ENCODE data around the gene INO80. TPM values are rescaled to one million over a fixed set of nuclear protein-coding genes. Genes with fewer than 3 reads are reported as not detected.
A peak's percentile ranks its signal among the peaks of the same experiment; 100 is the strongest.

The INO80 gene
- total and polyA plus RNA-seq, 9 donors = 13.0 to 18.1 (median 16.6) TPM

DNA sequence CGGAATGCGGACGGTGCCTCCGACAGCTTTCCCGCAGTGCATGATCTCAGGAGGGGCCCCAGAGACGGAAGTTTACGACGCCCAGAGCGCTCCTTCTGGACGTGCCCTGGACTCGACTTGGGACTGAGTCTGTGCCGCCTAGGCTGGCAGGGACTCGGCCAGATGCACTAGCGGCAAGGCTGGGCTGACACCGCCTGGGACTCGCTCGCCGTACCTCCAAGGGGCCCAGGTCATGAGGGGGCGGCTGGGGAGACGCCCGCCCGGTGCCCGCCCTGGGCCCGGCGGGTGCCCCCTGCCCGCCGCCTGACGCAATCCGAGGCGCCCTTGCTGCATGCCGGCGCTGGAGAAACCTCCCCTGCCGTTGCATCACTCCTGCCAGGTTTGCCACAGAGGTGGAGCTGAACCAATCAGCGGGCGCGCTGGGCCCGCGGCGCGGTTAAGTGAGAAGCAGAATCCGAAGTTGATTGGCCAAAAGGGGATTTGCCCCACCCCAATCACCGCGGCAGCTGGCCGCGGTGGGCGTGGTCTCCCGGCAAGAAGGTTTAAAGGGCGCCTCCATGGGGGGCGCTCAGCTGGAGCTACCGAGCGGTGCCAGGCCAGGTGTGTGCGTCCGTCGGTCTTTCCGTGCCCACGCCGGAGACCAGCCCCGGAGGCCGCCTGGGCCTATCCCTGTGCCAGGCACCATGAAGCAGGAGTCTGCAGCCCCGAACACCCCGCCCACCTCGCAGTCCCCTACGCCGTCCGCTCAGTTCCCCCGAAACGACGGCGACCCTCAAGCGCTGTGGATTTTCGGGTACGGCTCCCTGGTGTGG, 163.0 kb downstream of the INO80 start, which contains the start of gene CHAC1:
CHAC1 (plus strand) TSS at position 571 of the 812 bp plus-strand sequence; CDS start at position 684, 113 bp downstream.
- DNase-seq = peak; percentile 94
- peaks cover 47% of the 10 kb centered on the region for H3K4me1 ChIP-seq (ENCODE audit: control insufficient read depth, insufficient read depth, low read length)

GRCh38 chr15:40952301-40952900, 163.7 kb downstream of the INO80 start:
- 35% methylated on average over 23 of the region's 23 CpGs for WGBS (ENCODE audit: insufficient coverage)

More for the DNA sequence above, 163.0 kb downstream of the INO80 start, which contains the start of gene CHAC1:
- under 1% methylated on average over 72 of the region's 72 CpGs for whole genome bisulfite sequencing (ENCODE audit: insufficient coverage)
- H3K36me3 ChIP-seq (ENCODE audit: control insufficient read depth, insufficient read depth, low read length) = no peaks in the 10 kb centered on the region
- no peaks in the 10 kb centered on the region for H3K9me3 ChIP-seq (replicated peaks; ENCODE audit: control insufficient read depth, low read depth, low read length)
- peaks cover 21% of the 10 kb centered on the region for H3K27me3 ChIP-seq (ENCODE audit: control insufficient read depth, insufficient read depth, low read length)
- H3K27ac ChIP-seq (ENCODE audit: low read length) = no peak within 1 kb of the TSS
- H3K4me3 ChIP-seq (ENCODE audit: low read length) = peak within 1 kb of the TSS; percentile 64

GRCh38 chr15:40951764-40952163, 164.3 kb downstream of the INO80 start:
- no CpG with 5 or more reads among the region's 4 CpGs for WGBS (ENCODE audit: insufficient coverage)
- DNase-seq = no peak
- H3K9me3 ChIP-seq (replicated peaks; ENCODE audit: control insufficient read depth, low read depth, low read length) = no peaks in the 10 kb centered on the region
- H3K4me3 ChIP-seq (ENCODE audit: low read length) = no peak overlapping the region
- no peaks in the 10 kb centered on the region for H3K36me3 ChIP-seq (ENCODE audit: control insufficient read depth, insufficient read depth, low read length)
- peaks cover 21% of the 10 kb centered on the region for H3K27me3 ChIP-seq (ENCODE audit: control insufficient read depth, insufficient read depth, low read length)
- no peak overlapping the region for H3K27ac ChIP-seq (ENCODE audit: low read length)
- H3K4me1 ChIP-seq (ENCODE audit: control insufficient read depth, insufficient read depth, low read length) = peaks cover 34% of the 10 kb centered on the region

More at GRCh38 chr15:40952301-40952900, 163.7 kb downstream of the INO80 start:
- no peak for DNase-seq
- peak overlapping the region; percentile 64 for H3K4me3 ChIP-seq (ENCODE audit: low read length)
- H3K36me3 ChIP-seq (ENCODE audit: control insufficient read depth, insufficient read depth, low read length) = no peaks in the 10 kb centered on the region
- peaks cover 40% of the 10 kb centered on the region for H3K4me1 ChIP-seq (ENCODE audit: control insufficient read depth, insufficient read depth, low read length)
- H3K27ac ChIP-seq (ENCODE audit: low read length) = no peak overlapping the region
- no peaks in the 10 kb centered on the region for H3K9me3 ChIP-seq (replicated peaks; ENCODE audit: control insufficient read depth, low read depth, low read length)
- peaks cover 21% of the 10 kb centered on the region for H3K27me3 ChIP-seq (ENCODE audit: control insufficient read depth, insufficient read depth, low read length)

DNA sequence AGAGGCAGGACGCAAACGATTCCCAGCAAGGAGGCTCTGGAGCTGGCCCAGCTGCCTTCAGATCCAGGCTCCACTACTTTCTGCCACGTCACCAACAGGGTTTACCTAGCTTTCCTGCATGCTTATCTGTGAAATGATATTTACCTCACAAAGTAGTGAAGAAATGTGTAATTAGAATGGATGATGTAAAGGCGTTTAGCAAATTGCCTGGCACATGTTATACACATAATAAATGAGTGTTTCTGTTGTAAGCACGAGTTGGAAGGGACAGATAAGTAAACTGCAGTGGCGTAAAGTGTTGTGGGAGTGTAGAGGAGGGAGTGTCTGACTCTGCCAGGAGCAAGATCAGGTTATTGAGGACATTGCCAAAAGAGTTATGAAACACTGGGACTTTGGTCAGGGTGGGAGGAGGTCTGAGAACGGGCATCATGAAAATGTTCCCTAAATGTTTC, 166.3 kb downstream of the INO80 start:
- no peak for DNase-seq
- H3K27ac ChIP-seq (ENCODE audit: low read length) = no peak overlapping the region
- H3K36me3 ChIP-seq (ENCODE audit: control insufficient read depth, insufficient read depth, low read length) = no peaks in the 10 kb centered on the region
- H3K27me3 ChIP-seq (ENCODE audit: control insufficient read depth, insufficient read depth, low read length) = peaks cover 21% of the 10 kb centered on the region
- no peak overlapping the region for H3K4me3 ChIP-seq (ENCODE audit: low read length)
- no peaks in the 10 kb centered on the region for H3K9me3 ChIP-seq (replicated peaks; ENCODE audit: control insufficient read depth, low read depth, low read length)
- 67% methylated on average over 3 of the region's 7 CpGs for WGBS (ENCODE audit: insufficient coverage)
- H3K4me1 ChIP-seq (ENCODE audit: control insufficient read depth, insufficient read depth, low read length) = peaks cover 14% of the 10 kb centered on the region

- H3K27ac ChIP-seq (ENCODE audit: low read length) = no peak overlapping the region
- no peaks in the 10 kb centered on the region for H3K9me3 ChIP-seq (replicated peaks; ENCODE audit: control insufficient read depth, low read depth, low read length)
- WGBS (ENCODE audit: insufficient coverage) = 53% methylated on average over 19 of the region's 21 CpGs
These were observed 167.2 kb downstream of the INO80 start for GRCh38 chr15:40948706-40949473.

DNA sequence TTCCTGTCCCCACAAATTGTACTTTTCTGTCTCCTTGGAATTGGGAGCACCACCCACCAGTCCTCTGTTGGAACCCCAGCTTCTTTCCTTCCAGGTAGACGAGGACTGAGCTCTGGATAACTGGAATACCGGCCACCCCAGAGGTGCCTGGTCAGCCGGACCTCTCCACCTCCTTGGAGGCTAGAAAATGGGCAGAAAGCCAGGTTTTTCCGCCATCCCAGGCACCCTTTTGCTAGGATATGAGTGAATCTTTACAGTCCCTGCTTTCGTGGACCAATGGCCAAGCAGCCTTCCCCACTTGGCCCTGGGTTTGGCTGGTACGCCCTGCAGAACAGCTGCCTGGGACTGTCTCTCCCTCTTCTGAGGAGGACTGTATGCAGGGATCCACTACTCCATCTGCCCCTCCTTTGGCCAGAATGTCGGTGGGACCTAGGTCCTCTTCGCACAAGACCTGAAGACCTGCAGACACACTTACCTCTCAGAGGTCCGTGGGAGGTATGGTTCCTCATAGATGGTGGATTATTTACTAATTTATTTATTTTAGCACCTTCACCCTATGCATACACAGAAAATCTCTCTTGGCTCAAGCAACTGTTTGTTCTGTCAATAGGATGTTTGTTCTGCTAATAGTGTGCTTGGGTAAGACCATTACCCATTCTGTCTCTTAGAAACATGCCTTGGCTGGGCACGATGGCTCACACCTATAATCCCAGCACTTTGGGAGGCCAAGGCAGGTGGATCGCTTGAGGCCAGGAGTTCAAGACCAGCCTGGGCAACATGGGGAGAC, 171.4 kb downstream of the INO80 start:
- Histone ChIP-seq H3K36me3 (ENCODE audit: control insufficient read depth, insufficient read depth, low read length) (no peaks in the 10 kb centered on the region), H3K4me3 (ENCODE audit: low read length) (no peak overlapping the region), H3K27me3 (ENCODE audit: control insufficient read depth, insufficient read depth, low read length) (no peaks in the 10 kb centered on the region), H3K9me3 (replicated peaks; ENCODE audit: control insufficient read depth, low read depth, low read length) (no peaks in the 10 kb centered on the region), H3K27ac (ENCODE audit: low read length) (no peak overlapping the region), H3K4me1 (ENCODE audit: control insufficient read depth, insufficient read depth, low read length) (peaks cover 28% of the 10 kb centered on the region)
- no peak for DNase-seq
- WGBS (ENCODE audit: insufficient coverage) = 78% methylated on average over 6 of the region's 11 CpGs

More at GRCh38 chr15:40948706-40949473, 167.2 kb downstream of the INO80 start:
- DNase-seq = no peak
- no peaks in the 10 kb centered on the region for H3K36me3 ChIP-seq (ENCODE audit: control insufficient read depth, insufficient read depth, low read length)
- H3K27me3 ChIP-seq (ENCODE audit: control insufficient read depth, insufficient read depth, low read length) = peaks cover 19% of the 10 kb centered on the region
- H3K4me3 ChIP-seq (ENCODE audit: low read length) = no peak overlapping the region
- H3K4me1 ChIP-seq (ENCODE audit: control insufficient read depth, insufficient read depth, low read length) = peaks cover 12% of the 10 kb centered on the region

GRCh38 chr15:40943764-40944365, 172.2 kb downstream of the INO80 start:
- no peaks in the 10 kb centered on the region for H3K27me3 ChIP-seq (ENCODE audit: control insufficient read depth, insufficient read depth, low read length)
- H3K36me3 ChIP-seq (ENCODE audit: control insufficient read depth, insufficient read depth, low read length) = no peaks in the 10 kb centered on the region
- no peaks in the 10 kb centered on the region for H3K9me3 ChIP-seq (replicated peaks; ENCODE audit: control insufficient read depth, low read depth, low read length)
- WGBS (ENCODE audit: insufficient coverage) = 91% methylated on average over 5 of the region's 9 CpGs
- H3K27ac ChIP-seq (ENCODE audit: low read length) = no peak overlapping the region
- peaks cover 29% of the 10 kb centered on the region for H3K4me1 ChIP-seq (ENCODE audit: control insufficient read depth, insufficient read depth, low read length)
- DNase-seq = no peak
- no peak overlapping the region for H3K4me3 ChIP-seq (ENCODE audit: low read length)

DNA sequence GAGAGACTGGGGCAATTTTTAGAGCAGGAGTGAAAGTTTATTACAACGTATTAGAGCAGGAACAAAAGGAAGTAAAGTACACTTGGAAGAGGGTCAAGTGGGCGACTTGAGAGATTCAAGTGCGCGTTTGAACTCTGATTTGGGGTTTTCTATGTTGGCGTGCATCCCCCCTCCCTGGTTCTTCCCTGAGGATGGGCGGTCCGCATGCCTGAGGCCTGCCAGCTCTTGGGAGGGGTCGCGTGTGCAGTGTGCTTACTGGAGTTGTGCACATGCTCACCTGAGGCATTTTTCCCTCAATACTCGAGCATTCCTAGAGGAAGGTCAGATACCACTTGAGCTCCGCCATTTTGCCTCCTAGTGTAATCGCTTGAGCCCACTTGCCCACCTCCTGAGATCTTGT, 173.2 kb downstream of the INO80 start:
- no peaks in the 10 kb centered on the region for H3K27me3 ChIP-seq (ENCODE audit: control insufficient read depth, insufficient read depth, low read length)
- H3K4me3 ChIP-seq (ENCODE audit: low read length) = no peak overlapping the region
- H3K36me3 ChIP-seq (ENCODE audit: control insufficient read depth, insufficient read depth, low read length) = no peaks in the 10 kb centered on the region
- H3K4me1 ChIP-seq (ENCODE audit: control insufficient read depth, insufficient read depth, low read length) = peaks cover 29% of the 10 kb centered on the region
- no peak overlapping the region for H3K27ac ChIP-seq (ENCODE audit: low read length)
- no peak for DNase-seq
- H3K9me3 ChIP-seq (replicated peaks; ENCODE audit: control insufficient read depth, low read depth, low read length) = no peaks in the 10 kb centered on the region
- WGBS (ENCODE audit: insufficient coverage) = 86% methylated on average over 12 of the region's 12 CpGs

DNA sequence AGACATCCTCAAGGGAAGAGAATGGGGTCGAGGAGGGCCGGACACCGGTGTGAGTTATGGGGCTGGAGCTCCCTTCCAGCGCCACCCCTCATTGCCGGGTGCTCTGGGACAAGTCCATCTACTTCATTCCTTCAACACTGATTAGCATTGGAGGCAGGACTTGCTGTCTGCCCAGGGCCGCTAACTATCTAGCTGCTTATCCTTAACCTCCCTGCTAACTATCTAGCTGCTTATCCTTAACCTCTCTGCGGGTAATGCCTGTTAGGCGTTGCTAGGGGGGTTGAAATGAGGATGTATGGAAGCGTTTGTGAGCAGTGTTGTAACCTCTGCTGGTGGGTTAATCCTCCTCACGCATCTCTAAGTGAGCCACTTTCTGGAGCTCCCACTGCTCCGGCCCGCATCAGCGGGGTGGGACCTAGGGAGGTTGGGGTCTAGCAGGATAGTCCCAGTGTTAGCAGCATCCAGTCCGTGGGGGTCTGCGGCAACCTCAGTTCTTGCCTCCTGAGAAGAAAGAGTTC, 173.7 kb downstream of the INO80 start:
- H3K36me3 ChIP-seq (ENCODE audit: control insufficient read depth, insufficient read depth, low read length) = no peaks in the 10 kb centered on the region
- H3K4me1 ChIP-seq (ENCODE audit: control insufficient read depth, insufficient read depth, low read length) = peaks cover 32% of the 10 kb centered on the region
- no peaks in the 10 kb centered on the region for H3K9me3 ChIP-seq (replicated peaks; ENCODE audit: control insufficient read depth, low read depth, low read length)
- whole genome bisulfite sequencing (ENCODE audit: insufficient coverage) = 47% methylated on average over 4 of the region's 15 CpGs
- no peaks in the 10 kb centered on the region for H3K27me3 ChIP-seq (ENCODE audit: control insufficient read depth, insufficient read depth, low read length)
- H3K4me3 ChIP-seq (ENCODE audit: low read length) = peak overlapping the region; percentile 51
- DNase-seq = no peak
- peak overlapping the region; percentile 82 for H3K27ac ChIP-seq (ENCODE audit: low read length)
